GM18870 (cell line): Measurements from ENCODE around the gene DHX34.
"Not testable (repeated sequence)": the region's sequence is repeated elsewhere in the genome, so short reads cannot be mapped to it uniquely, and the experiment has no call there.

ENCODE experiments used
- ATAC-seq: cut with Tn5 transposase; IDR thresholded peaks from one replicate; pipeline ENCODE4 v1.9.1; 2021; ENCODE audit warnings: moderate library complexity; ENCODE audit not compliant: unreplicated experiment

The DHX34 gene

GRCh38 chr19:47323872-47324271, 25.2 kb upstream of the DHX34 start:
- no peak for ATAC-seq

GRCh38 chr19:47324502-47324901, 24.6 kb upstream of the DHX34 start:
- no peak for ATAC-seq

GRCh38 chr19:47330466-47330869, 18.6 kb upstream of the DHX34 start:
- ATAC-seq: no peak

- no peak for ATAC-seq
These were observed 17.6 kb upstream of the DHX34 start for GRCh38 chr19:47331490-47331889.

- ATAC-seq: no peak
These were observed 17.1 kb upstream of the DHX34 start, which contains the start of gene C5AR2 for GRCh38 chr19:47331931-47332547. C5AR2 (plus strand) TSS chr19:47332175; CDS start chr19:47340800, 8,625 bp downstream.

- ATAC-seq: not testable (repeated sequence)
These were observed 12.1 kb upstream of the DHX34 start for GRCh38 chr19:47336765-47337718.

- no peak for ATAC-seq
These were observed 9.8 kb upstream of the DHX34 start for GRCh38 chr19:47339196-47339880.

- ATAC-seq: no peak
These were observed 8.5 kb upstream of the DHX34 start for GRCh38 chr19:47340477-47341208.

GRCh38 chr19:47341734-47342133, 7.4 kb upstream of the DHX34 start:
- no peak for ATAC-seq

- ATAC-seq: no peak
These were observed 5.8 kb upstream of the DHX34 start for GRCh38 chr19:47343194-47343802.

GRCh38 chr19:47344425-47344824, 4.7 kb upstream of the DHX34 start:
- ATAC-seq: no peak

- ATAC-seq: not testable (repeated sequence)
These were observed 3.1 kb upstream of the DHX34 start for GRCh38 chr19:47346024-47346423.

- no peak for ATAC-seq
These were observed 1.5 kb downstream of the DHX34 start for GRCh38 chr19:47350630-47351029.

GRCh38 chr19:47351548-47351947, 2.4 kb downstream of the DHX34 start:
- ATAC-seq: no peak

GRCh38 chr19:47352095-47352494, 3.0 kb downstream of the DHX34 start:
- ATAC-seq: no peak

GRCh38 chr19:47353307-47353712, 4.2 kb downstream of the DHX34 start:
- no peak for ATAC-seq

- ATAC-seq: no peak
These were observed 7.8 kb downstream of the DHX34 start for GRCh38 chr19:47356900-47357299.

- ATAC-seq: no peak
These were observed 8.9 kb downstream of the DHX34 start for GRCh38 chr19:47357788-47358680.

GRCh38 chr19:47358936-47359335, 9.8 kb downstream of the DHX34 start:
- ATAC-seq: no peak
